CD4-positive, alpha-beta T cell (primary cell): Measurements from ENCODE around the gene TULP3. TPM values are rescaled to one million over a fixed set of nuclear protein-coding genes. Genes with fewer than 3 reads are reported as not detected.

Experiments
- ATAC-seq: fragments of 200-7000 bp; cut with Tn5 transposase; one replicate; pipeline ENCODE4 v1.10.0; 2022; ENCODE audit warnings: mild to moderate bottlenecking; ENCODE audit not compliant: poor library complexity
- CTCF ChIA-PET: fragments of 350-600 bp; sonication (Branson Sonifier 250); formaldehyde crosslinking; loops from one replicate; lab custom pipeline; 2021; ENCODE audit warnings: antibody characterized with exemption, inconsistent platforms; lab: Charles Lee
- POLR2A ChIA-PET: fragments of 350-600 bp; sonication (Branson Sonifier 250); formaldehyde crosslinking; loops from one replicate; lab custom pipeline; 2021; ENCODE audit warnings: antibody characterized with exemption, inconsistent platforms; lab: Charles Lee
- DNase-seq, 14 experiments: peaks; one replicate each; pipeline ENCODE4 v3.0.0-alpha.2; 2013 to 2020; ENCODE audit warnings: mixed read lengths in 2 of 14
- H3K27ac ChIP-seq, 2 donors: one replicate each; pipeline versions ENCODE4 v1.5.1 to v1.7.0; 2013; ENCODE audit warnings: low read length in 2 of 2, low read depth in 1 of 2, mild to moderate bottlenecking in 1 of 2
- H3K27me3 ChIP-seq, 2 experiments: 1 replicate in 1 of 2; 2 replicates in 1 of 2; pipeline versions ENCODE4 v1.6.1 to v1.7.0; 2013; ENCODE audit warnings: low read length in 2 of 2, control low read depth in 1 of 2, mild to moderate bottlenecking in 1 of 2, moderate library complexity in 1 of 2; ENCODE audit not compliant: insufficient read depth in 2 of 2, control insufficient read depth in 1 of 2
- H3K36me3 ChIP-seq: one replicate; pipeline ENCODE4 v1.6.1; 2013; ENCODE audit warnings: low read length, control low read depth; ENCODE audit not compliant: insufficient read depth
- H3K4me1 ChIP-seq: one replicate; pipeline ENCODE4 v1.6.1; 2013; ENCODE audit warnings: low read length, control low read depth; ENCODE audit not compliant: insufficient read depth
- H3K4me3 ChIP-seq: one replicate; pipeline ENCODE4 v1.5.1; 2013; ENCODE audit warnings: mild to moderate bottlenecking, low read length, moderate library complexity
- H3K9me3 ChIP-seq, 2 experiments: 1 replicate in 1 of 2; 2 replicates in 1 of 2; pipeline versions ENCODE4 v1.6.1 to v1.7.0; 2013; ENCODE audit warnings: low read length in 2 of 2, mild to moderate bottlenecking in 2 of 2, control low read depth in 1 of 2, moderate library complexity in 1 of 2; ENCODE audit not compliant: control insufficient read depth in 1 of 2, insufficient read depth in 1 of 2
- H3K27ac Mint-ChIP-seq: one replicate; pipeline ENCODE4 v1.8.0; 2020; ENCODE audit warnings: mixed read lengths
- H3K27me3 Mint-ChIP-seq: one replicate; pipeline ENCODE4 v1.8.0; 2021; ENCODE audit warnings: mixed read lengths
- H3K36me3 Mint-ChIP-seq: one replicate; pipeline ENCODE4 v1.8.0; 2021; ENCODE audit warnings: low read depth, mixed read lengths
- H3K4me1 Mint-ChIP-seq: one replicate; pipeline ENCODE4 v1.8.0; 2021; ENCODE audit warnings: low read depth, mixed read lengths
- H3K4me3 Mint-ChIP-seq: one replicate; pipeline ENCODE4 v1.8.0; 2020; ENCODE audit warnings: mild to moderate bottlenecking, mixed read lengths
- H3K9me3 Mint-ChIP-seq: one replicate; pipeline ENCODE4 v1.8.0; 2020; ENCODE audit warnings: mixed read lengths
- intact Hi-C, 2 experiments: fragments of 100-400 bp; cut with DNase I in 1 of 2; cut with micrococcal nuclease in 1 of 2; formaldehyde crosslinking; loops; one replicate each; pipeline versions ENCODE4 v1.15.1 to v1.9.0; 2023 to 2025; cut with DNase I, micrococcal nuclease
- total RNA-seq, 174 experiments: library from RNA in 2 of 174; stranded (reverse) in 2 of 174; gene quantifications; one replicate each; pipeline ENCODE4 v1.2.3 and lab custom pipeline; 2021 to 2026
- TF ChIP-seq, protein P1 (sequence below): fragments of 200-600 bp; IDR thresholded peaks from one replicate; pipeline ENCODE4 v1.8.0; 2022; ENCODE audit warnings: antibody characterized with exemption, mild to moderate bottlenecking

TULP3 gene
- total RNA-seq, 2 experiments from 2014 or later, result 4.2 to 5.5 TPM

DNA sequence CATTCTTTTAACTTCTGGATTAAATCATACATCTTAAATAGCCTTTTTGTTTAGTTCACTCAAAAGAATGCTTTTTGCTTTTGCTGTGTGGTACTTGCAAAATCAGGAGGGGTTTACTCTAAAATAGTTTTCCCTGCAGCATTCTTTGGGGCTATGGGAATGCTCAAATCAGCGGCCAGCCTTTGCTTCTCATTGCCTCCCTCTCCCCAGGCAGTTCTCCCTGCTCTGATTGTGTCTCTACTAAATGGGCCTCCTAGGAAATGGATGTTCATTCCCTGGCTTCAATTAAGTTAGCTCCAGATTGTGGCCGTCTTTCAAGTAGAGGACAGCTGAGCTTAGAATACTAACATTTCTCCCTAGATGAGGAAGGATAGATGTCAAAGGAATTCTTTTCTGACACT is 4.4 kb downstream of the TULP3 start:
- Histone ChIP-seq H3K9me3 (no peaks in the 10 kb centered on the region), H3K27me3 (no peaks in the 10 kb centered on the region), H3K27ac (no peak overlapping the region), H3K4me3 (no peak overlapping the region), H3K36me3 (no peaks in the 10 kb centered on the region), H3K4me1 (peaks cover 14% of the 10 kb centered on the region)
- TF ChIP-seq, protein P1, sequence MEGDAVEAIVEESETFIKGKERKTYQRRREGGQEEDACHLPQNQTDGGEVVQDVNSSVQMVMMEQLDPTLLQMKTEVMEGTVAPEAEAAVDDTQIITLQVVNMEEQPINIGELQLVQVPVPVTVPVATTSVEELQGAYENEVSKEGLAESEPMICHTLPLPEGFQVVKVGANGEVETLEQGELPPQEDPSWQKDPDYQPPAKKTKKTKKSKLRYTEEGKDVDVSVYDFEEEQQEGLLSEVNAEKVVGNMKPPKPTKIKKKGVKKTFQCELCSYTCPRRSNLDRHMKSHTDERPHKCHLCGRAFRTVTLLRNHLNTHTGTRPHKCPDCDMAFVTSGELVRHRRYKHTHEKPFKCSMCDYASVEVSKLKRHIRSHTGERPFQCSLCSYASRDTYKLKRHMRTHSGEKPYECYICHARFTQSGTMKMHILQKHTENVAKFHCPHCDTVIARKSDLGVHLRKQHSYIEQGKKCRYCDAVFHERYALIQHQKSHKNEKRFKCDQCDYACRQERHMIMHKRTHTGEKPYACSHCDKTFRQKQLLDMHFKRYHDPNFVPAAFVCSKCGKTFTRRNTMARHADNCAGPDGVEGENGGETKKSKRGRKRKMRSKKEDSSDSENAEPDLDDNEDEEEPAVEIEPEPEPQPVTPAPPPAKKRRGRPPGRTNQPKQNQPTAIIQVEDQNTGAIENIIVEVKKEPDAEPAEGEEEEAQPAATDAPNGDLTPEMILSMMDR, result no peak
- no peak for DNase-seq
- Mint-ChIP-seq H3K36me3 (peaks cover 7% of the 10 kb centered on the region), H3K27ac (no peak overlapping the region), H3K27me3 (no peaks in the 10 kb centered on the region), H3K4me3 (no peak overlapping the region), H3K4me1 (peaks cover 23% of the 10 kb centered on the region), H3K9me3 (no peaks in the 10 kb centered on the region)
- intact Hi-C loops, result loop anchor here in 1 of 2 experiments (10.0 kb wide), 1 partner anchor 980 kb away; the partner anchor contains the start of gene PARP11
- ATAC-seq, result no peak
- ChIA-PET CTCF (no interaction called here), POLR2A (no interaction called here)

DNA sequence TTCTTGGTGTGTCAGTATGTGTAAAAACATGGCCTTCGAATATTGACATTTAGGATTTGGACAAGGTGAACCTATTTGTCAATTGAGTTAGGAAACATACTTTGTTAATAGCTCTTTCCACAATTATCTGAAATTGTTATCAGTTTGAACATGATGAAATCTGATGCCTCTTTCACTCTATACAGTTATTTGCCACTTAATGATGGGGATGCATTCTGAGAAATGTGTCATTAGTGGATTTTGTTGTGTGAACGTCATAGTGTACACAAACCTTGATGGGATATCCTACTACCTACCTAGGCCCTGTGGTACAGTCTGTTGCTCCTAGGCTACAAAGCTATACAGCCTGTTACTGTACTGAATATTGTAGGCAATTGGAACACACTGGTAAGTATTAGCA is 4.8 kb downstream of the TULP3 start:
- H3K4me1 Mint-ChIP-seq, result peaks cover 18% of the 10 kb centered on the region
- no peaks in the 10 kb centered on the region for H3K9me3 Mint-ChIP-seq
- ChIA-PET POLR2A (no interaction called here), CTCF (no interaction called here)
- H3K4me3 Mint-ChIP-seq, result no peak overlapping the region
- TF ChIP-seq, protein P1, result no peak
- ATAC-seq, result no peak
- Histone ChIP-seq H3K36me3 (no peaks in the 10 kb centered on the region), H3K4me1 (peaks cover 10% of the 10 kb centered on the region), H3K9me3 (no peaks in the 10 kb centered on the region), H3K27me3 (no peaks in the 10 kb centered on the region), H3K4me3 (no peak overlapping the region), H3K27ac (no peak overlapping the region)
- no peak for DNase-seq
- intact Hi-C loops, result loop anchor here in 1 of 2 experiments (10.0 kb wide), 1 partner anchor 979 kb away; the partner anchor contains the start of gene PARP11
- H3K36me3 Mint-ChIP-seq, result peaks cover 4% of the 10 kb centered on the region
- no peak overlapping the region for H3K27ac Mint-ChIP-seq
- H3K27me3 Mint-ChIP-seq, result no peaks in the 10 kb centered on the region

DNA sequence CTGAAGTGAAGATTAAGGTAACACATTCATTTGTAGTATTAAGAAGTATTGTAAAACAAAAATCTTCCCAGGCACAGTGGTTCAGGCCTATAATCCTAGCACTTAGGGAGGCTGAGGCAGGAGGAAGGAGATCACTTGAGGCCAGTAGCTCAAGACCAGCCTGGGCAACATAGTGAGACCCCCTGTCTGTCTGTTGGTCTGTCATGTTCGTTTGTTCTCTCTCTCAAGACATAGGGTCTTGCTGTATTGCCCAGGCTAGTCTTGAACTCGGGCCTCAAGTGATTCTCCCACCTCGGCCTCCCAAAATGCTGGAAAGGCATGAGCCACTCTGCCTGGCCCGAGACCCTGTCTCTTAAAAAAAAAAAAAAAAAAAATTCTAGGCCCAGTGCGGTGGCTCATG is 6.7 kb downstream of the TULP3 start:
- TF ChIP-seq, protein P1, result no peak
- H3K27me3 ChIP-seq, result no peaks in the 10 kb centered on the region
- CTCF ChIA-PET, result no interaction called here
- POLR2A ChIA-PET, result no interaction called here
- Mint-ChIP-seq H3K9me3 (no peaks in the 10 kb centered on the region), H3K36me3 (no peaks in the 10 kb centered on the region), H3K4me3 (no peak overlapping the region), H3K4me1 (peaks cover 4% of the 10 kb centered on the region), H3K27ac (no peak overlapping the region), H3K27me3 (no peaks in the 10 kb centered on the region)
- H3K4me1 ChIP-seq, result no peaks in the 10 kb centered on the region
- intact Hi-C loops, result loop anchor here in 1 of 2 experiments (10.0 kb wide), 1 partner anchor 977 kb away; the partner anchor contains the start of gene PARP11
- ATAC-seq, result no peak
- no peak overlapping the region for H3K27ac ChIP-seq
- no peak overlapping the region for H3K4me3 ChIP-seq
- no peak for DNase-seq
- H3K9me3 ChIP-seq, result no peaks in the 10 kb centered on the region
- H3K36me3 ChIP-seq, result no peaks in the 10 kb centered on the region
